Fibroblast of lung (primary cell): ENCODE measurements around the gene NRM. TPM values are rescaled to one million over a fixed set of nuclear protein-coding genes. Genes with fewer than 3 reads are reported as not detected.
A peak's percentile ranks its signal among the peaks of the same experiment; 100 is the strongest.
"Not testable (repeated sequence)": the region's sequence is repeated elsewhere in the genome, so short reads cannot be mapped to it uniquely, and the experiment has no call there.

Experiments
- DNase-seq, 2 donors: peaks; one replicate each; pipeline versions ENCODE4 v3.0.0 to v3.0.0-alpha.2; 2010; ENCODE audit warnings: low read depth in 2 of 2
- H2AFZ ChIP-seq: 2 replicates; pipeline ENCODE4 v1.5.1; 2012; ENCODE audit warnings: low read length, control low read depth, inconsistent platforms
- H3K27ac ChIP-seq: 2 replicates; pipeline ENCODE4 v1.5.1; 2011; ENCODE audit warnings: low read length, control low read depth; ENCODE audit not compliant: insufficient read depth
- H3K27me3 ChIP-seq: 2 replicates; pipeline ENCODE4 v1.5.1; 2011; ENCODE audit warnings: mild to moderate bottlenecking, low read length; ENCODE audit not compliant: control insufficient read depth, insufficient read depth
- H3K36me3 ChIP-seq: 2 replicates; pipeline ENCODE4 v1.5.1; 2011; ENCODE audit warnings: low read length; ENCODE audit not compliant: control insufficient read depth, insufficient read depth
- H3K4me1 ChIP-seq: 2 replicates; pipeline ENCODE4 v1.5.1; 2011; ENCODE audit warnings: low read length; ENCODE audit not compliant: control insufficient read depth, insufficient read depth; ENCODE audit errors: extremely low read depth
- H3K4me2 ChIP-seq: 2 replicates; pipeline ENCODE4 v1.5.1; 2011; ENCODE audit warnings: low read length, control low read depth; ENCODE audit not compliant: insufficient read depth; ENCODE audit errors: extremely low read depth
- H3K4me3 ChIP-seq, 4 experiments: fragments of 200-600 bp in 1 of 4; sonication (generic) in 1 of 4; replicated peaks in 1 of 4; 2 replicates each; pipeline ENCODE4 v1.5.1; 2011 to 2016; ENCODE audit warnings: low read length in 4 of 4, low read depth in 3 of 4, mild to moderate bottlenecking in 3 of 4, control low read depth in 2 of 4, inconsistent platforms in 1 of 4, mixed read lengths in 1 of 4; ENCODE audit not compliant: insufficient read depth in 1 of 4; ENCODE audit errors: control extremely low read depth in 1 of 4
- H3K79me2 ChIP-seq: 2 replicates; pipeline ENCODE4 v1.5.1; 2012; ENCODE audit warnings: mild to moderate bottlenecking, low read length, inconsistent platforms; ENCODE audit not compliant: control insufficient read depth, insufficient read depth
- H3K9ac ChIP-seq: 2 replicates; pipeline ENCODE4 v1.5.1; 2011; ENCODE audit warnings: mild to moderate bottlenecking, low read length, control low read depth; ENCODE audit not compliant: insufficient read depth
- H3K9me3 ChIP-seq: 2 replicates; pipeline ENCODE4 v1.5.1; 2012; ENCODE audit warnings: low read depth, low read length; ENCODE audit not compliant: control insufficient read depth, insufficient read depth
- H4K20me1 ChIP-seq: 2 replicates; pipeline ENCODE4 v1.5.1; 2011; ENCODE audit warnings: low read length; ENCODE audit not compliant: control insufficient read depth, insufficient read depth; ENCODE audit errors: extremely low read depth
- EZH2 ChIP-seq: IDR thresholded peaks from 2 replicates; pipeline ENCODE4 v1.5.1; 2012; ENCODE audit warnings: low read length, control low read depth, mild to moderate bottlenecking; ENCODE audit errors: missing control alignments
- polyA plus RNA-seq, 2 donors: library from polyadenylated mRNA; depleted of rRNA in 1 of 2; stranded (reverse) in 1 of 2; unstranded in 1 of 2; fragments of >200 nt; gene quantifications; 2 replicates each; pipeline ENCODE4 v1.2.1, GENCODE V29; 2011 to 2012; ENCODE audit warnings: missing spikeins in 1 of 2
- total RNA-seq: library from RNA; depleted of rRNA; stranded (reverse); fragments of >200 nt; gene quantifications from 2 replicates; pipeline ENCODE4 v1.2.1, GENCODE V29; 2014
- TF ChIP-seq, protein P1 (sequence below), 2 donors: IDR thresholded peaks in 1 of 2; conservative IDR thresholded peaks in 1 of 2; 1 replicate in 1 of 2; 2 replicates in 1 of 2; pipeline ENCODE4 v1.5.1; 2011 to 2012; ENCODE audit warnings: low read length in 2 of 2, control low read depth in 1 of 2, inconsistent platforms in 1 of 2, low read depth in 1 of 2, mild to moderate bottlenecking in 1 of 2

NRM gene
- total and polyA plus RNA-seq, 2 donors (not counting 1 experiment from before 2014, with no cell fraction given), result 2.5 to 18.3 TPM

DNA sequence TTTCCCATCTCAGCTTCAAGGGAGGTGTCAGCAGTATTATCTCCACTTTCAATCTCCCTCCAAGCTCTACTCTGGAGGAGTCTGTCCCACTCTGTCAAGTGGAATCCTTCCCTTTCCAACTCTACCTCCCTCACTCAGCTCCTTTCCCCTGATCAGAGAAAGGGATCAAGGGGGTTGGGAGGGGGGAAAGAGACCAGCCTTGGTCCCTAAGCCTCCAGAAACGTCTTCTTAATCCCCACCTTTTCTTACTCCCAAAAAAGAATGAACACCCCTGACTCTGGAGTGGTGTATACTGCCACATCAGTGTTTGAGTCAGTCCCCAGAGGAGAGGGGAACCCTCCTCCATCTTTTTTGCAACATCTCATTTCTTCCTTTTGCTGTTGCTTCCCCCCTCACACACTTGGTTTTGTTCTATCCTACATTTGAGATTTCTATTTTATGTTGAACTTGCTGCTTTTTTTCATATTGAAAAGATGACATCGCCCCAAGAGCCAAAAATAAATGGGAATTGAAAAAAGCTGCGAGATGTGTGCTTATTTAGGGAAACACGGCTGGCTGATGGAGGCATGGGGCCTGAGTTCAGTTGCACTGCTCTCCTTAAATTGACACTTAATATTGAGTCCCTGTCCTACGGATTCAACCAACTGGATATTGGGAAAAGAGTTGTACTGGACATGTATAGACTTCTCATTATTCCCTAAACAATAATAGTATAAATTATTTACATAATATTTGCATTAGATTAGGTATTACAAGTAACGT lies 34.3 kb upstream of the NRM start:
- Histone ChIP-seq H3K9ac (no peak overlapping the region), H3K79me2 (peaks cover 53% of the 10 kb centered on the region), H3K36me3 (peaks cover 14% of the 10 kb centered on the region), H3K4me2 (no peak overlapping the region), H2AFZ (no peak overlapping the region), H3K9me3 (no peaks in the 10 kb centered on the region), H3K4me1 (peaks cover 15% of the 10 kb centered on the region), H3K27me3 (no peaks in the 10 kb centered on the region), H4K20me1 (peaks cover 5% of the 10 kb centered on the region), H3K27ac (peak overlapping the region; percentile 30), H3K4me3 (peak overlapping the region in 1 of 4 experiments; percentile 11)
- TF ChIP-seq, protein P1, sequence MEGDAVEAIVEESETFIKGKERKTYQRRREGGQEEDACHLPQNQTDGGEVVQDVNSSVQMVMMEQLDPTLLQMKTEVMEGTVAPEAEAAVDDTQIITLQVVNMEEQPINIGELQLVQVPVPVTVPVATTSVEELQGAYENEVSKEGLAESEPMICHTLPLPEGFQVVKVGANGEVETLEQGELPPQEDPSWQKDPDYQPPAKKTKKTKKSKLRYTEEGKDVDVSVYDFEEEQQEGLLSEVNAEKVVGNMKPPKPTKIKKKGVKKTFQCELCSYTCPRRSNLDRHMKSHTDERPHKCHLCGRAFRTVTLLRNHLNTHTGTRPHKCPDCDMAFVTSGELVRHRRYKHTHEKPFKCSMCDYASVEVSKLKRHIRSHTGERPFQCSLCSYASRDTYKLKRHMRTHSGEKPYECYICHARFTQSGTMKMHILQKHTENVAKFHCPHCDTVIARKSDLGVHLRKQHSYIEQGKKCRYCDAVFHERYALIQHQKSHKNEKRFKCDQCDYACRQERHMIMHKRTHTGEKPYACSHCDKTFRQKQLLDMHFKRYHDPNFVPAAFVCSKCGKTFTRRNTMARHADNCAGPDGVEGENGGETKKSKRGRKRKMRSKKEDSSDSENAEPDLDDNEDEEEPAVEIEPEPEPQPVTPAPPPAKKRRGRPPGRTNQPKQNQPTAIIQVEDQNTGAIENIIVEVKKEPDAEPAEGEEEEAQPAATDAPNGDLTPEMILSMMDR (conservative IDR thresholded peaks at IDR 0.05 in 1 of 2, IDR thresholded peaks at IDR 0.05 in 1 of 2; ENCODE audit: low read depth in 1 of 2, low read length in 2 of 2), result no peak
- no peak for TF ChIP-seq EZH2
- DNase-seq, result no peak

DNA sequence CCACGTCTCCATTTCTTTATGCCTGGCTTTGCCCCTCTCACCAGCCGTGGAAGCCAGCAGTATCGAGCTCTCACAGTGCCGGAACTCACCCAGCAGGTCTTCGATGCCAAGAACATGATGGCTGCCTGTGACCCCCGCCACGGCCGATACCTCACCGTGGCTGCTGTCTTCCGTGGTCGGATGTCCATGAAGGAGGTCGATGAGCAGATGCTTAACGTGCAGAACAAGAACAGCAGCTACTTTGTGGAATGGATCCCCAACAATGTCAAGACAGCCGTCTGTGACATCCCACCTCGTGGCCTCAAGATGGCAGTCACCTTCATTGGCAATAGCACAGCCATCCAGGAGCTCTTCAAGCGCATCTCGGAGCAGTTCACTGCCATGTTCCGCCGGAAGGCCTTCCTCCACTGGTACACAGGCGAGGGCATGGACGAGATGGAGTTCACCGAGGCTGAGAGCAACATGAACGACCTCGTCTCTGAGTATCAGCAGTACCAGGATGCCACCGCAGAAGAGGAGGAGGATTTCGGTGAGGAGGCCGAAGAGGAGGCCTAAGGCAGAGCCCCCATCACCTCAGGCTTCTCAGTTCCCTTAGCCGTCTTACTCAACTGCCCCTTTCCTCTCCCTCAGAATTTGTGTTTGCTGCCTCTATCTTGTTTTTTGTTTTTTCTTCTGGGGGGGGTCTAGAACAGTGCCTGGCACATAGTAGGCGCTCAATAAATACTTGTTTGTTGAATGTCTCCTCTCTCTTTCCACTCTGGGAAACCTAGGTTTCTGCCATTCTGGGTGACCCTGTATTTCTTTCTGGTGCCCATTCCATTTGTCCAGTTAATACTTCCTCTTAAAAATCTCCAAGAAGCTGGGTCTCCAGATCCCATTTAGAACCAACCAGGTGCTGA lies 33.3 kb upstream of the NRM start:
- Histone ChIP-seq H3K4me2 (peak overlapping the region; percentile 72), H3K4me3 (peak overlapping the region in 3 of 4 experiments; percentile 9 to 21 (median 19)), H3K36me3 (peaks cover 14% of the 10 kb centered on the region), H3K4me1 (peaks cover 15% of the 10 kb centered on the region), H3K79me2 (peaks cover 57% of the 10 kb centered on the region), H3K27ac (peak overlapping the region; percentile 13)
- not testable (repeated sequence) for H2AFZ ChIP-seq, H4K20me1 ChIP-seq, H3K27me3 ChIP-seq, H3K9ac ChIP-seq, H3K9me3 ChIP-seq, DNase-seq
- TF ChIP-seq, protein P1 (conservative IDR thresholded peaks at IDR 0.05 in 1 of 2, IDR thresholded peaks at IDR 0.05 in 1 of 2; ENCODE audit: low read depth in 1 of 2, low read length in 2 of 2), result peak in 1 of 2 donors; percentile 2

DNA sequence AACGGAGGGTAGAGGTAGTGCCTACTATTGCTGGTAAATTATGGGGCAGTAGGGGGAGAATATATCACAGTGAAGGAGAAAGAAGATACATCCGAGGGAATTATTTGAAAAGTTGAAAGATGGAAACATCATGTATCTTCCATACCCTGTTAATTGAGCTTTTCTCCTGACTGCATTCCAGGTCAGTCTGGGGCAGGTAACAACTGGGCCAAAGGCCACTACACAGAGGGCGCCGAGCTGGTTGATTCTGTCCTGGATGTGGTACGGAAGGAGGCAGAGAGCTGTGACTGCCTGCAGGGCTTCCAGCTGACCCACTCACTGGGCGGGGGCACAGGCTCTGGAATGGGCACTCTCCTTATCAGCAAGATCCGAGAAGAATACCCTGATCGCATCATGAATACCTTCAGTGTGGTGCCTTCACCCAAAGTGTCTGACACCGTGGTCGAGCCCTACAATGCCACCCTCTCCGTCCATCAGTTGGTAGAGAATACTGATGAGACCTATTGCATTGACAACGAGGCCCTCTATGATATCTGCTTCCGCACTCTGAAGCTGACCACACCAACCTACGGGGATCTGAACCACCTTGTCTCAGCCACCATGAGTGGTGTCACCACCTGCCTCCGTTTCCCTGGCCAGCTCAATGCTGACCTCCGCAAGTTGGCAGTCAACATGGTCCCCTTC lies 32.5 kb upstream of the NRM start:
- Histone ChIP-seq H3K4me2 (peak overlapping the region; percentile 92), H3K79me2 (peaks cover 65% of the 10 kb centered on the region), H3K4me3 (peak overlapping the region; percentile 73 to 97 (median 76)), H3K9ac (peak overlapping the region; percentile 39), H3K27ac (peak overlapping the region; percentile 92), H3K36me3 (peaks cover 14% of the 10 kb centered on the region), H3K4me1 (peaks cover 15% of the 10 kb centered on the region)
- H3K9me3 ChIP-seq, H3K27me3 ChIP-seq, DNase-seq, H2AFZ ChIP-seq, H4K20me1 ChIP-seq: not testable (repeated sequence)
